SK-N-MC (cell line): ENCODE results near the gene ZNF17.

Experiments
- EZH2 ChIP-seq: fragments of 200-600 bp; sonication (generic); IDR thresholded peaks from one replicate; pipeline ENCODE4 v1.6.1; 2017; ENCODE audit warnings: antibody characterized with exemption
- POLR2AphosphoS5 ChIP-seq: IDR thresholded peaks from 2 replicates; pipeline ENCODE4 v1.6.1; 2012; ENCODE audit warnings: mild to moderate bottlenecking, low read depth, low read length, borderline replicate concordance

GRCh38 chr19:57377498-57378146 is 33.3 kb upstream of the ZNF17 start:
- TF ChIP-seq POLR2AphosphoS5 (no peak), EZH2 (no peak)
